Astrocyte (in vitro differentiated cells and primary cell): ENCODE results near the gene KRT4.

Experiments used
- CTCF ChIP-seq: IDR thresholded peaks from 2 replicates; pipeline ENCODE4 v1.5.1; 2011; ENCODE audit warnings: low read depth, mild to moderate bottlenecking, inconsistent platforms, low read length, moderate library complexity; ENCODE audit not compliant: insufficient read depth
- EZH2 ChIP-seq: IDR thresholded peaks from 2 replicates; pipeline ENCODE4 v1.6.1; 2012; ENCODE audit warnings: mild to moderate bottlenecking, low read length, inconsistent platforms; ENCODE audit not compliant: insufficient read depth

- no peak for TF ChIP-seq CTCF
- TF ChIP-seq EZH2: no peak
Measured at GRCh38 chr12:52806169-52806811, 7.6 kb downstream of the KRT4 start.
